ENCODE data around the gene C20orf144.

- no peak for TF ChIP-seq CTCF (conservative IDR thresholded peaks at IDR 0.05 in 1 of 2, IDR thresholded peaks at IDR 0.05 in 1 of 2; ENCODE audit: extremely low read depth in 1 of 2, insufficient read depth in 1 of 2, low read depth in 1 of 2, low read length in 2 of 2)
- no peak for TF ChIP-seq EZH2 (IDR thresholded peaks at IDR 0.05; ENCODE audit: borderline replicate concordance, low read length)
Measured at GRCh38 chr20:33622705-33623365, 39.3 kb upstream of the C20orf144 start.

Measured in mammary epithelial cell (primary cell).